H1 (cell line): ENCODE results near the gene MEST. TPM values are rescaled to one million over a fixed set of nuclear protein-coding genes. Genes with fewer than 3 reads are reported as not detected.

Experiments
- CTCF ChIA-PET: fragments of 300-600 bp; sonication (Branson Sonifier 250); formaldehyde crosslinking; loops from one replicate; lab custom pipeline; 2021; ENCODE audit not compliant: partially characterized antibody; lab: Charles Lee
- POLR2A ChIA-PET: fragments of 300-600 bp; sonication (Branson Sonifier 250); formaldehyde crosslinking; loops from one replicate; lab custom pipeline; 2021; ENCODE audit warnings: inconsistent platforms; ENCODE audit not compliant: partially characterized antibody; lab: Charles Lee
- DNase-seq, 2 experiments: peaks; one replicate each; pipeline versions ENCODE4 v3.0.0 to v3.0.0-alpha.2; 2010 to 2022; ENCODE audit warnings: low spot score in 2 of 2, low read depth in 1 of 2, mixed read lengths in 1 of 2
- FAIRE-seq: peaks from 2 replicates; lab custom pipeline; 2011; peaks lifted over from hg19 to GRCh38; lab: Jason Lieb, UNC
- H2AFZ ChIP-seq: 2 replicates; pipeline ENCODE4 v1.8.1; 2012; ENCODE audit warnings: low read length, inconsistent platforms
- H2AK5ac ChIP-seq: 2 replicates; pipeline ENCODE4 v1.6.1; 2013; ENCODE audit warnings: low read depth, low read length
- H2BK120ac ChIP-seq: replicated peaks from 2 replicates; pipeline ENCODE3; 2013; ENCODE audit warnings: low read depth, low read length, inconsistent platforms
- H2BK12ac ChIP-seq: 2 replicates; pipeline ENCODE4 v1.6.1; 2013; ENCODE audit warnings: low read depth, low read length
- H2BK15ac ChIP-seq: 2 replicates; pipeline ENCODE4 v1.6.1; 2013; ENCODE audit warnings: low read length
- H2BK20ac ChIP-seq: 2 replicates; pipeline ENCODE4 v1.6.1; 2013; ENCODE audit warnings: low read length
- H2BK5ac ChIP-seq: 2 replicates; pipeline ENCODE4 v1.6.1; 2013; ENCODE audit warnings: low read depth, low read length
- H3K14ac ChIP-seq: 2 replicates; pipeline ENCODE4 v1.6.1; 2013; ENCODE audit warnings: inconsistent platforms; ENCODE audit not compliant: insufficient read length
- H3K18ac ChIP-seq: 2 replicates; pipeline ENCODE4 v1.6.1; 2013; ENCODE audit warnings: low read length; ENCODE audit errors: extremely low read depth
- H3K23ac ChIP-seq: 2 replicates; pipeline ENCODE4 v1.6.1; 2013; ENCODE audit warnings: inconsistent platforms; ENCODE audit not compliant: insufficient read length
- H3K23me2 ChIP-seq: 2 replicates; pipeline ENCODE4 v1.6.1; 2013; ENCODE audit warnings: low read depth, low read length
- H3K27ac ChIP-seq: 2 replicates; pipeline ENCODE4 v1.6.1; 2011; ENCODE audit warnings: low read depth, low read length, inconsistent platforms
- H3K27me3 ChIP-seq, 4 experiments: replicated peaks in 1 of 4; 1 replicate in 1 of 4; 2 replicates in 3 of 4; pipeline versions ENCODE4 v1.6.1 to v1.8.1; 2011 to 2013; ENCODE audit warnings: low read length in 3 of 4, mild to moderate bottlenecking in 3 of 4, inconsistent platforms in 2 of 4, mixed read lengths in 2 of 4, moderate library complexity in 1 of 4; ENCODE audit not compliant: control insufficient read depth in 3 of 4, insufficient read depth in 3 of 4; ENCODE audit errors: extremely low read depth in 1 of 4
- H3K36me3 ChIP-seq, 4 experiments: 2 replicates each; pipeline versions ENCODE4 v1.6.1 to v1.8.1; 2011 to 2013; ENCODE audit warnings: mild to moderate bottlenecking in 4 of 4, low read length in 3 of 4, moderate library complexity in 2 of 4, control low read depth in 1 of 4, inconsistent platforms in 1 of 4; ENCODE audit not compliant: insufficient read depth in 4 of 4, control insufficient read depth in 2 of 4
- H3K4ac ChIP-seq: replicated peaks from 2 replicates; pipeline ENCODE3; 2013; ENCODE audit warnings: low read length, low read depth, mixed read lengths, inconsistent platforms; ENCODE audit not compliant: insufficient read length
- H3K4me1 ChIP-seq, 4 experiments: replicated peaks in 1 of 4; 1 replicate in 1 of 4; 2 replicates in 3 of 4; pipeline versions ENCODE4 v1.6.1 to v1.8.1; 2011 to 2013; ENCODE audit warnings: low read length in 3 of 4, inconsistent platforms in 2 of 4, mixed read lengths in 1 of 4; ENCODE audit not compliant: insufficient read depth in 4 of 4, control insufficient read depth in 3 of 4
- H3K4me2 ChIP-seq, 2 experiments: 2 replicates each; pipeline versions ENCODE4 v1.6.1 to v1.8.1; 2011 to 2013; ENCODE audit warnings: low read depth in 2 of 2, low read length in 2 of 2, control low read depth in 1 of 2, inconsistent platforms in 1 of 2, mild to moderate bottlenecking in 1 of 2; ENCODE audit not compliant: insufficient read depth in 1 of 2
- H3K4me3 ChIP-seq, 4 experiments: fragments of 200-600, 300-600 bp in 1 of 4; sonication (generic), shearing (Covaris generic), sonication (Bioruptor Twin) in 1 of 4; 2 replicates each; pipeline versions ENCODE4 v1.5.1 to v1.8.1; 2011 to 2016; ENCODE audit warnings: low read length in 4 of 4, low read depth in 3 of 4, control low read depth in 2 of 4, inconsistent platforms in 2 of 4, mild to moderate bottlenecking in 2 of 4, mixed read lengths in 1 of 4, moderate library complexity in 1 of 4; ENCODE audit not compliant: insufficient read depth in 2 of 4; ENCODE audit errors: extremely low read depth in 1 of 4
- H3K56ac ChIP-seq: replicated peaks from 2 replicates; pipeline ENCODE3; 2013; ENCODE audit warnings: low read depth, mild to moderate bottlenecking, mixed read lengths, low read length, inconsistent platforms; ENCODE audit not compliant: insufficient read length
- H3K79me1 ChIP-seq: 2 replicates; pipeline ENCODE4 v1.6.1; 2013; ENCODE audit warnings: low read depth, low read length, control low read depth
- H3K79me2 ChIP-seq, 2 experiments: 2 replicates each; pipeline versions ENCODE4 v1.6.1 to v1.8.1; 2012 to 2013; ENCODE audit warnings: low read length in 2 of 2, mild to moderate bottlenecking in 2 of 2, inconsistent platforms in 1 of 2; ENCODE audit not compliant: insufficient read depth in 2 of 2, control insufficient read depth in 1 of 2
- H3K9ac ChIP-seq, 4 experiments: replicated peaks in 1 of 4; 1 replicate in 1 of 4; 2 replicates in 3 of 4; pipeline versions ENCODE4 v1.6.1 to v1.8.1; 2011 to 2013; ENCODE audit warnings: low read depth in 3 of 4, low read length in 3 of 4, control low read depth in 2 of 4, mild to moderate bottlenecking in 2 of 4, moderate library complexity in 2 of 4, inconsistent platforms in 1 of 4; ENCODE audit errors: extremely low read depth in 1 of 4
- H3K9me3 ChIP-seq, 2 experiments: 2 replicates each; pipeline versions ENCODE4 v1.6.1 to v1.8.1; 2012 to 2013; ENCODE audit warnings: mild to moderate bottlenecking in 2 of 2, moderate library complexity in 2 of 2, control low read depth in 1 of 2, inconsistent platforms in 1 of 2, low read depth in 1 of 2, low read length in 1 of 2, mixed read lengths in 1 of 2; ENCODE audit not compliant: insufficient read depth in 2 of 2
- H4K20me1 ChIP-seq, 2 experiments: replicated peaks in 1 of 2; 2 replicates each; pipeline versions ENCODE3 to v1.8.1; 2011 to 2013; ENCODE audit warnings: inconsistent platforms in 2 of 2, low read length in 2 of 2, mild to moderate bottlenecking in 1 of 2; ENCODE audit not compliant: insufficient read depth in 2 of 2, control insufficient read depth in 1 of 2
- H4K5ac ChIP-seq: 2 replicates; pipeline ENCODE4 v1.6.1; 2013; ENCODE audit warnings: low read length, low read depth, mixed read lengths, inconsistent platforms; ENCODE audit not compliant: insufficient read length
- H4K8ac ChIP-seq: 2 replicates; pipeline ENCODE4 v1.8.0; 2013; ENCODE audit warnings: mild to moderate bottlenecking, moderate library complexity, low read length, inconsistent platforms; ENCODE audit not compliant: insufficient read depth; ENCODE audit errors: extremely low read depth
- H4K91ac ChIP-seq: replicated peaks from 2 replicates; pipeline ENCODE3; 2013; ENCODE audit warnings: low read length, mixed read lengths, inconsistent platforms; ENCODE audit not compliant: insufficient read length
- CHD1 ChIP-seq: IDR thresholded peaks from 2 replicates; pipeline ENCODE4 v1.6.1; 2012; ENCODE audit warnings: low read depth, low read length, improper control_type of control experiment
- CTBP2 ChIP-seq: IDR thresholded peaks from 2 replicates; pipeline ENCODE4 v1.7.0; 2011; ENCODE audit warnings: borderline replicate concordance, mild to moderate bottlenecking, moderate library complexity, mixed read lengths, low read length; ENCODE audit not compliant: insufficient read depth, insufficient read length
- EP300 ChIP-seq, 2 experiments: IDR thresholded peaks; 1 replicate in 1 of 2; 2 replicates in 1 of 2; pipeline ENCODE4 v1.6.1; 2011 to 2012; ENCODE audit warnings: low read depth in 2 of 2, low read length in 2 of 2, mild to moderate bottlenecking in 2 of 2, borderline replicate concordance in 1 of 2, inconsistent platforms in 1 of 2, moderate library complexity in 1 of 2
- GTF2F1 ChIP-seq: IDR thresholded peaks from 2 replicates; pipeline ENCODE4 v1.6.1; 2012; ENCODE audit warnings: low read depth, low read length, improper control_type of control experiment, borderline replicate concordance
- JUND ChIP-seq: IDR thresholded peaks from 2 replicates; pipeline ENCODE4 v1.6.1; 2011; ENCODE audit warnings: mild to moderate bottlenecking, improper control_type of control experiment, low read length
- POLR2A ChIP-seq, 2 experiments: IDR thresholded peaks; 1 replicate in 1 of 2; 2 replicates in 1 of 2; pipeline ENCODE4 v1.6.1; 2011; ENCODE audit warnings: low read depth in 2 of 2, low read length in 2 of 2, mild to moderate bottlenecking in 2 of 2; ENCODE audit errors: control extremely low read depth in 1 of 2
- POU5F1 ChIP-seq: IDR thresholded peaks from 2 replicates; pipeline ENCODE4 v1.6.1; 2011; ENCODE audit warnings: low read depth, mild to moderate bottlenecking, low read length, moderate library complexity
- RAD21 ChIP-seq, 2 experiments: IDR thresholded peaks in 1 of 2; conservative IDR thresholded peaks in 1 of 2; 2 replicates each; pipeline ENCODE4 v1.6.1; 2011; ENCODE audit warnings: low read depth in 2 of 2, low read length in 2 of 2, improper control_type of control experiment in 1 of 2, inconsistent platforms in 1 of 2, mild to moderate bottlenecking in 1 of 2, moderate library complexity in 1 of 2
- RBBP5 ChIP-seq: IDR thresholded peaks from 2 replicates; pipeline ENCODE4 v1.7.1; 2012; ENCODE audit warnings: low read depth, mild to moderate bottlenecking, inconsistent platforms, low read length, moderate library complexity, borderline replicate concordance
- SAP30 ChIP-seq: fragments of 300-600 bp; sonication (generic); IDR thresholded peaks from 2 replicates; pipeline ENCODE4 v1.7.1; 2012; ENCODE audit warnings: low read length, moderate library complexity, mild to moderate bottlenecking, inconsistent platforms; ENCODE audit not compliant: insufficient read depth, insufficient replicate concordance
- SIX5 ChIP-seq: IDR thresholded peaks from 2 replicates; pipeline ENCODE4 v1.6.1; 2011; ENCODE audit warnings: mild to moderate bottlenecking, low read depth, low read length
- WGBS, 2 experiments: shearing (Covaris generic) in 1 of 2; methylation state at CpG; one replicate each; pipeline versions ENCODE4 v1.1.6 to v1.1.7; 2013 to 2015; ENCODE audit warnings: low lambda C conversion rate in 2 of 2, mixed read lengths in 2 of 2, inconsistent platforms in 1 of 2, low coverage in 1 of 2, missing lambda C conversion rate in 1 of 2; ENCODE audit not compliant: insufficient replicate concordance in 2 of 2, insufficient coverage in 1 of 2, insufficient read length in 1 of 2; ENCODE audit errors: extremely low coverage in 1 of 2, missing lambda C conversion rate in 1 of 2; 5-methylcytosine and 5-hydroxymethylcytosine counted together
- polyA plus RNA-seq, 7 experiments: library from polyadenylated mRNA; depleted of rRNA in 3 of 7; stranded (reverse) in 5 of 7; unstranded in 2 of 7; fragments of >200 nt in 5 of 7; fragments of 200-250 nt in 2 of 7; gene quantifications; 1 replicate in 5 of 7; 2 replicates in 1 of 7; 4 replicates in 1 of 7; pipeline versions ENCODE4 v1.2.1 to v1.2.3, GENCODE V29; 2011 to 2013; ENCODE audit warnings: missing spikeins in 2 of 7, mixed read lengths in 2 of 7
- total RNA-seq: library from RNA; stranded (reverse); fragmentation: NEBNext Ultra II Directional; extraction: Animal tissue kit (Norgen Biotek cat#: 25700); gene quantifications from 2 replicates; pipeline ENCODE4 v1.2.1, GENCODE V29; 2021
- TF ChIP-seq, protein P1 (sequence below): IDR thresholded peaks from 2 replicates; pipeline ENCODE4 v1.6.1; 2012; ENCODE audit warnings: inconsistent platforms

Gene MEST
- total and polyA plus RNA-seq, 2 of the 8 experiments (the other 6 are each of a cell fraction or from before 2014, with no cell fraction given): 176 to 269 TPM

DNA sequence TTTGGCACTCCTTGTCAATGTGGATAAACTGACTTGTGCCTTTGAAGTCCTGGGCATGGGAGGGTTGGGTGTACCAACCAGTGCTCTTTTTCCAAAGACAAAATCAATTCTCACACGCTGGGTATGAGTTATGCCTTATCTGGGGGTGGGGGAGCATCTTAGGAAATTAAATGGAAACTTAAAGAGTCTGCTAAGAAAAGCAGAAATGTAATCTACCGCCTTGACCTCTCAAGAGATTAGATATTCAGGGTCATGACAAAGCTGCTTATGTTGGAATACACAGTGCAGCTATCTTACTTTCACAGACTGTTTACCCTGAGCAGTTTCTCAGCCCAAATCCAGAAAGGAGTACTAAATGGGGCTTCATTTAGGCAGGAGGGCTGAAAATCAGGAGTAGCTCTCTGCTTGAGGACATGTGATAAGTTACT lies 2.6 kb downstream of the MEST start:
- Histone ChIP-seq H3K4me3 (no peak overlapping the region), H2BK20ac (no peak overlapping the region), H3K14ac (no peak overlapping the region), H3K4me1 (peaks cover 1 to 8% (median 3%) of the 10 kb centered on the region in 4 experiments; a peak in 5 of 7 replicates), H3K36me3 (peaks cover 5 to 39% (median 22%) of the 10 kb centered on the region in 4 experiments; a peak in 7 of 8 replicates), H3K23me2 (peaks cover 14% of the 10 kb centered on the region; the same call in 1 of the 2 replicates), H3K27ac (no peak overlapping the region), H2BK15ac (no peak overlapping the region), H3K4ac (no peak overlapping the region), H4K91ac (no peak overlapping the region), H3K18ac (no peak overlapping the region), H3K27me3 (peaks cover 0 to 8% (median 0%) of the 10 kb centered on the region in 4 experiments; a peak in 3 of 7 replicates), H4K5ac (no peak overlapping the region), H3K9me3 (peaks cover 0 to 19% of the 10 kb centered on the region in 2 experiments; a peak in 2 of 4 replicates), H3K23ac (no peak overlapping the region), H2AFZ (no peak overlapping the region), H2BK120ac (no peak overlapping the region), H4K20me1 (peaks cover 3 to 6% of the 10 kb centered on the region in 2 experiments), H2BK5ac (no peak overlapping the region), H3K79me1 (peaks cover 3% of the 10 kb centered on the region; the same call in 1 of the 2 replicates), H3K4me2 (peak overlapping the region in 1 of 2 experiments; percentile 86; a peak in 1 of 4 replicates), H3K79me2 (peaks cover 0 to 55% of the 10 kb centered on the region in 2 experiments; a peak in 2 of 4 replicates), H2AK5ac (no peak overlapping the region), H3K56ac (no peak overlapping the region), H3K9ac (no peak overlapping the region), H4K8ac (no peak overlapping the region), H2BK12ac (no peak overlapping the region)
- CTCF ChIA-PET: interaction anchor here (0.9 to 1.7 kb wide), 5 partner anchors 10 to 263 kb away, joined by 3 to 4 read pairs (median 3); no protein-coding TSS in a partner anchor
- 79% methylated on average over 2 of the region's 2 CpGs; no CpG with 5 or more reads in 1 of the 2 experiments for WGBS, 2 experiments
- POLR2A ChIA-PET: interaction anchor here (1.0 to 1.4 kb wide), 3 partner anchors 9 to 293 kb away, joined by 3 to 7 read pairs (median 3); no protein-coding TSS in a partner anchor
- DNase-seq (no peak), FAIRE-seq (no peak)
- TF ChIP-seq RAD21 (IDR thresholded peaks at IDR 0.05 in 1 of 2, conservative IDR thresholded peaks at IDR 0.05 in 1 of 2; ENCODE audit: low read depth in 2 of 2, low read length in 2 of 2): no peak
- no peak for TF ChIP-seq CTBP2
- TF ChIP-seq CHD1: no peak
- no peak for TF ChIP-seq POLR2A (IDR thresholded peaks at IDR 0.05; ENCODE audit: control extremely low read depth in 1 of 2, low read depth in 2 of 2, low read length in 2 of 2)
- no peak for TF ChIP-seq POU5F1
- no peak for TF ChIP-seq SAP30
- no peak for TF ChIP-seq EP300 (IDR thresholded peaks at IDR 0.05; ENCODE audit: borderline replicate concordance in 1 of 2, low read depth in 2 of 2, low read length in 2 of 2)
- TF ChIP-seq, protein P1, sequence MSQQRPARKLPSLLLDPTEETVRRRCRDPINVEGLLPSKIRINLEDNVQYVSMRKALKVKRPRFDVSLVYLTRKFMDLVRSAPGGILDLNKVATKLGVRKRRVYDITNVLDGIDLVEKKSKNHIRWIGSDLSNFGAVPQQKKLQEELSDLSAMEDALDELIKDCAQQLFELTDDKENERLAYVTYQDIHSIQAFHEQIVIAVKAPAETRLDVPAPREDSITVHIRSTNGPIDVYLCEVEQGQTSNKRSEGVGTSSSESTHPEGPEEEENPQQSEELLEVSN: no peak
- no peak for TF ChIP-seq JUND
- no peak for TF ChIP-seq GTF2F1
- TF ChIP-seq SIX5: no peak
- no peak for TF ChIP-seq RBBP5
